Measurements from ENCODE around the gene PPAN.

PPAN gene

DNA sequence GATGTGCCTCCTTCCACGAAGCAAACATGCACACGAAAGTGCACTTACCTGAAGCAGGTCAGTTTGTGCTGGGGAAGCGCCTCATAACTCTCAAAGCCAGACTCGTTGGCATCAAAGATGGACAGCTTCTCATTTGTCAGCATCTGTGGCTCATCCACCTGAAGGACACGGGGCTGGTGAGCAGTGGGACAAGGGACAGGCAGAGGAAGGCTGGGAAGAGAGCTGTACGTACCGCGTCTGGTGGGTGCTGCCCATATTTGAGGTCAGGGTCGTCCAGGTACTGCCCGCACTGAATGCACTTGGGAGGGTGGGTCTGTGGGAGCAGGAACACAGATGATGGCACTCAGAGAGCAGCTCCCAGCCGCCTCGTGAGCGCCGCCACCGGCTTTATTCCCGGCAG is 53.4 kb downstream of the PPAN start:
- TF ChIP-seq MYNN (tag by site-specific recombination; IDR thresholded peaks at IDR 0.05; ENCODE audit: borderline replicate concordance) (no peak), GLIS1 (tag by site-specific recombination; IDR thresholded peaks at IDR 0.05) (no peak), ZNF140 (tag by site-specific recombination; IDR thresholded peaks at IDR 0.05) (no peak), TRIM28 (IDR thresholded peaks at IDR 0.05; ENCODE audit: borderline replicate concordance, low read length) (no peak)
- TF ChIP-seq, protein P1, sequence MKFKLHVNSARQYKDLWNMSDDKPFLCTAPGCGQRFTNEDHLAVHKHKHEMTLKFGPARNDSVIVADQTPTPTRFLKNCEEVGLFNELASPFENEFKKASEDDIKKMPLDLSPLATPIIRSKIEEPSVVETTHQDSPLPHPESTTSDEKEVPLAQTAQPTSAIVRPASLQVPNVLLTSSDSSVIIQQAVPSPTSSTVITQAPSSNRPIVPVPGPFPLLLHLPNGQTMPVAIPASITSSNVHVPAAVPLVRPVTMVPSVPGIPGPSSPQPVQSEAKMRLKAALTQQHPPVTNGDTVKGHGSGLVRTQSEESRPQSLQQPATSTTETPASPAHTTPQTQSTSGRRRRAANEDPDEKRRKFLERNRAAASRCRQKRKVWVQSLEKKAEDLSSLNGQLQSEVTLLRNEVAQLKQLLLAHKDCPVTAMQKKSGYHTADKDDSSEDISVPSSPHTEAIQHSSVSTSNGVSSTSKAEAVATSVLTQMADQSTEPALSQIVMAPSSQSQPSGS (tag by site-specific recombination; IDR thresholded peaks at IDR 0.05; ENCODE audit: low read depth), result no peak
- TF ChIP-seq, protein P2, sequence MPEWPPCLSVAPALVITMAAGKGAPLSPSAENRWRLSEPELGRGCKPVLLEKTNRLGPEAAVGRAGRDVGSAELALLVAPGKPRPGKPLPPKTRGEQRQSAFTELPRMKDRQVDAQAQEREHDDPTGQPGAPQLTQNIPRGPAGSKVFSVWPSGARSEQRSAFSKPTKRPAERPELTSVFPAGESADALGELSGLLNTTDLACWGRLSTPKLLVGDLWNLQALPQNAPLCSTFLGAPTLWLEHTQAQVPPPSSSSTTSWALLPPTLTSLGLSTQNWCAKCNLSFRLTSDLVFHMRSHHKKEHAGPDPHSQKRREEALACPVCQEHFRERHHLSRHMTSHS (tag by site-specific recombination; IDR thresholded peaks at IDR 0.05), result no peak
- Histone ChIP-seq H3K4me3 (ENCODE audit: low read depth, low read length) (no peak overlapping the region), H3K27ac (ENCODE audit: extremely low read depth, low read depth, low read length) (no peak overlapping the region), H3K4me1 (ENCODE audit: control insufficient read depth, insufficient read depth, low read length) (no peaks in the 10 kb centered on the region), H3K36me3 (ENCODE audit: control insufficient read depth in 2 of 2, insufficient read depth in 1 of 2, low read length in 2 of 2) (peaks cover 69 to 99% of the 10 kb centered on the region in 2 experiments), H3K9me3 (ENCODE audit: control insufficient read depth, insufficient read depth, low read depth, low read length) (no peaks in the 10 kb centered on the region)
- ChIA-PET POLR2A (no interaction called here), CTCF (interaction anchor here (0.7 kb wide), 1 partner anchor 228 kb away, joined by 5 read pairs; no protein-coding TSS in a partner anchor)
